GM13976 (cell line): ENCODE results near the gene CDC42SE2.
A peak's percentile ranks its signal among the peaks of the same experiment; 100 is the strongest.

Source experiments
- DNase-seq: peaks from one replicate; pipeline ENCODE4 v3.0.0; 2012; ENCODE audit warnings: low spot score
- CTCF ChIP-seq: IDR thresholded peaks from 2 replicates; pipeline ENCODE4 v1.5.1; 2012; ENCODE audit warnings: borderline replicate concordance, mild to moderate bottlenecking; ENCODE audit not compliant: insufficient read depth; ENCODE audit errors: extremely low read depth, missing control alignments, control extremely low read depth
- in situ Hi-C: fragments of 300-500 bp; cut with MboI; formaldehyde crosslinking; loops from one replicate; pipeline ENCODE4 v1.12.0; 2022; ENCODE audit warnings: low sequenced_read_pairs, mixed read lengths, inconsistent platforms; ENCODE audit not compliant: unreplicated experiment

Gene CDC42SE2

GRCh38 chr5:131413605-131414559 lies 150.0 kb downstream of the CDC42SE2 start:
- in situ Hi-C loops = loop anchor here (25.0 kb wide), 2 partner anchors 527 to 1302 kb away; no protein-coding TSS in a partner anchor
- peak; percentile 0 for TF ChIP-seq CTCF
- DNase-seq = peak; percentile 36

- peak; percentile 28 for DNase-seq
- no peak for TF ChIP-seq CTCF
- in situ Hi-C loops = loop anchor here (25.0 kb wide), 2 partner anchors 529 to 1304 kb away; no protein-coding TSS in a partner anchor
Measured at GRCh38 chr5:131416729-131417128, 152.9 kb downstream of the CDC42SE2 start.

- peak; percentile 62 for TF ChIP-seq CTCF
- in situ Hi-C loops = loop anchor here (25.0 kb wide), 2 partner anchors 530 to 1305 kb away; no protein-coding TSS in a partner anchor
- peak; percentile 55 for DNase-seq
Measured at GRCh38 chr5:131417240-131417869, 153.5 kb downstream of the CDC42SE2 start.

- no peak for TF ChIP-seq CTCF
- in situ Hi-C loops = loop anchor here (25.0 kb wide), 2 partner anchors 532 to 1307 kb away; no protein-coding TSS in a partner anchor
- no peak for DNase-seq
Measured at GRCh38 chr5:131418846-131419245, 155.0 kb downstream of the CDC42SE2 start.

GRCh38 chr5:131419877-131420276 lies 156.0 kb downstream of the CDC42SE2 start:
- in situ Hi-C loops = loop anchor here (25.0 kb wide), 2 partner anchors 533 to 1308 kb away; no protein-coding TSS in a partner anchor

More at GRCh38 chr5:131419877-131420276, 156.0 kb downstream of the CDC42SE2 start:
- TF ChIP-seq CTCF = no peak
- DNase-seq = no peak
